8988T (cell line): ENCODE measurements around the gene SVOPL.

Experiments
- DNase-seq: peaks from one replicate; pipeline ENCODE4 v3.0.0; 2011

Gene SVOPL

DNA sequence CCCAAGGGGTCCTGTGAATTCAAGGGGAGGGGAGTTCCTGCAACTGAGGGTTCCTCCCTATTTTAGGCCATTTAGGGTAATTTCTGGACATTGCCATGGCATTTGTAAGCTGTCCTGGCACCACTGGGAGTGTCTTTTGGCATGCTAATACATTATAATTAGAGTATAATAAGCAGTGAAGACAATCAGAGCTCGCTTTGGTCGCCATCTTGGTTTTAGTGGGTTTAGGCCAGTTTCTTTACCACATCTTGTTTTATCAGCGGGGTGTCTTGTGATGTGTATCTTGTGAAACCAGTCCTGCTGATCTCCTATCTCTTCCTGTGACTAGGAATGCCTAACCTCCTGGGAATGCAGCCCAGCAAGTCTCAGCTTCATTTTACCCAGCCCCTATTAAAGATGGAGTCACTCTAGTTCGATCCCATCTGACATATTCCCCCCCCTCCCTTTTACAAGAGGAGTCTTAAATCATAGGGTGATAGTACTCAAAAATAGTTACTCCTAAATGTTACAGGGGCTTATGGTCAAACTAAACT, 43.2 kb downstream of the SVOPL start:
- no peak for DNase-seq

DNA sequence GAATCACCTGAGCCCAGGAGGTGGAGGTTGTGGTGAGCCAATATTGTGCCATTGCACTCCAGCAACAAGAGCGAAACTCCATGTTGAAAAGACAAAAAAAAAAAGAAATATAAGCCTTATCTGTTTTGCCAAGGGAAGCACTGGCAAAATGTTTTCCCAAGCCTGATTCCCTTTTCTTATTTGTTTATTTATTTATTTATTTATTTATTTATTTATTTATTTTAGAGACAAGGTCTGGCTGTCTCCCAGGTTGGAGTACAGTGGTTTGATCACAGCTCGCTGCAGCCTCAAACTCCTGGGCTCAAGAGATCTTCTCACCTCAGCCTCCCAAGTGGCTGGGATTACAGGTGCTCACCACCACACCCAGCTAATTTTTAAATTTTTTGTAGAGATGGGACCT, 44.2 kb downstream of the SVOPL start:
- no peak for DNase-seq

DNA sequence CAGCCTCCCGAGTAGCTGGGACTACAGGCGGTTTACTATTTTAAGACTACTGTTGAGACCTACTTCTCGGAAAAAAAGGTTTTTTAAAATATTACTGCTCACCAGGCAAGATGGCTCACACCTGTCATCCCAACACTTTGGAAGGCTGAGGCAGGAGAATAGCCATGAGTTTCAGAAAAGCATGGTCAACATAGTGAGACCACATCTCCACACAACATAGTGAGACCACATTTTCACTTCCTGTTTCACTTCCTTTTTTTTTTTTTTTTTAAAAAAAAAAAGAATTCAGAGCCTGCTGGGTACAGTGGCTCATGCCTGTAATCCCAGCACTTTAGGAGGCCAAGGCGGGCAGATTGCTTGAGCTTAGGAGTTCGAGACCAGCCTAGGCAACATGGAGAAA, 46.5 kb downstream of the SVOPL start:
- no peak for DNase-seq

- DNase-seq: no peak
Measured at GRCh38 chr7:138649506-138649905, 51.7 kb downstream of the SVOPL start.

GRCh38 chr7:138645284-138645683, 55.9 kb downstream of the SVOPL start:
- DNase-seq: no peak

DNA sequence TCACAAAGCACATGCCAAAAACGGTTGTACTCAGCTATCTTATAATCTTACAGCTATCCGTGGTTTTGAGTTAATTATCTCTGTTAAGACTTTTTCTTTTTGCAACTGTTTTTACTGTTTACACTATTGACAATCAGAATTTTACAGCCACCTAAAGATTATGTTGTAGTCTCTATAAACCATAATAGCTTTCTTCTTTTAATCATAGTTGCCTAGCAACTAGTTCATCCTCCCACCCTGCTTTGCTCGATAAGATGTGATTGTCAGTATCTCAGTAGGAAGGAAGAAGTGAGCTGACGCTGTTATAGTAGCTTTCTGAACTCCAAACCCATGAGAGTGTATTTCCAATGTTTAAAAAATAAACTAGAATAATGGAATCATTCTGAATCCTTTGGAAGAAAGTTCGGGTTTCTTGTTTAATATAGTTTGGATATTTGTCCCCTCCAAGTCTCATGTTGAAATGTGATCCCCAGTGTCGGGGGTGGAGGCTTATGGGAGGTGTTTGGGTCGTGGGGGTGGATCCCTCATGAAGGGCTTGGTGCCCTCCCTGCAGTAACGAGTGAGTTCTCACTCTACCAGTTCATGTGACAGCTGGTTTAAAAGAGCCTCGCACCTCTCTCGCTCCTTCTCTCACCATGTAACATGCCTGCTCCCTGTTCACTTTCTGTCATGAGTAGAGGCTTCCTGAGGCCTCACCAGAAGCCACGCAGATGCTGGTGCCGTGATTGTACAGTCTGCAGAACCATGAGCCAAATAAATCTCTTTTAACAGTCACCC, 68.1 kb downstream of the SVOPL start:
- no peak for DNase-seq

DNA sequence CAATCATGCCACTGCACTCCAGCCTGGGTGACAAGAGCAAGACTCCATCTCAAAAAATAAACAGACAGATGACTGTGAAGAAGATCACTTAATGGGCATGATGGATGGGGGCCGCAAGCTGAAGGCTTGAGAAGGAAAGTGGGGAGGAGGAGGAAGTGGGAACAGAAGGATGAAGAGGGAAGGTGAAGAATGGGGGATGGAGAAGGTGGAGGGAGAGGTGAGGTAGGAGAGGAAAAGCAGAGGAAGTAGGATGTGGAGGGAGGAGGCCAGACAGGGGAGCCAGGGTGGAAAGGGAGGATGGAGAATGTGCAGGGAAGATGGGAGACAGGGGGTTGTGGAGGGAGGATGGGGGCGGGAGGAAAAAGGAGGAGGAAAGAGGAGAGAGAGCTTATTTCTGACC, 68.8 kb downstream of the SVOPL start:
- no peak for DNase-seq

DNA sequence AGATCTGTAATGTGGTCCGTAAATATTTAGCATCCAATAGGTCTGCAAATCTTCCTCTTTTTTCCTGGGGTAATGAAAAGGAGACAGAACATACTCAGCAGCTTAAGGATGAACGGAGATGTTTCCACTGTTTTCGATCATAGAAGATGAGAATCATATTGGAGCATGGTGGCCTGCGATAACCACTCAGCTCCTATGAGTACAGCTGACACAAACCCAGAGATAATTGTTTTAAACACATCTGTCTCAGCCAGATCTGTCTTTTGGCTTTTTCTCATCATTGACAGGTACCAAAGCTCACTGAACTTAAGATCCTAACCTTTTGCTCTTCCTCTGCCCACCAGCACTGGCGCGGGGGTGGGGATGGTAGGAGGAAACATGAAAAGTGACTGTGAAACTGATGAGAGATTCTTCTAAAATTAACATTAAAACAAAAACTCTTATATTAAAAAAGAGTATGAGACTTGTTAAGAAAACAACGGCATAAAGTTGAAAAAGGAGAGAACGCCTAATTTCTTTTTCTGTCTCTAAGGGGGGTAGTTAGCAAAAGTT, 71.0 kb downstream of the SVOPL start:
- no peak for DNase-seq

DNA sequence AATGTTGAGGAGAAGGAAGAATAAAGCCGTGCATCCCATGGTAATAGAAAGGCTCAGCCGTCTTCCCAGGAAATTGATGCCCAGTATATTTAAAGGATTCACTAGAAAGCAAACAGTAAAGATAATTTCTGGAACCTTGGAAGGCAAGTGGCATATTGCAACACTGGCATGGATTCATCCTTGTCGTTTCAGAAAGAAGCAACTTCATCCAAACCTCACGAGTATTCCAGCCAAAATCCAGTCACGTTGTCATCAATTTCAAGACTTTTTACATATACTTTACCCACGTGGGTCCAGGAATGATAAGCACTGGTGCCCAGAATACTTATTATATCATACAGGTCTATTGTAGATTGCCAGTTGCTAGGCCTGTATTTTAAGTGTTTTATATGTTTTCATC, 73.8 kb downstream of the SVOPL start:
- no peak for DNase-seq

- DNase-seq: no peak
Measured at GRCh38 chr7:138626846-138627245, 74.3 kb downstream of the SVOPL start.

DNA sequence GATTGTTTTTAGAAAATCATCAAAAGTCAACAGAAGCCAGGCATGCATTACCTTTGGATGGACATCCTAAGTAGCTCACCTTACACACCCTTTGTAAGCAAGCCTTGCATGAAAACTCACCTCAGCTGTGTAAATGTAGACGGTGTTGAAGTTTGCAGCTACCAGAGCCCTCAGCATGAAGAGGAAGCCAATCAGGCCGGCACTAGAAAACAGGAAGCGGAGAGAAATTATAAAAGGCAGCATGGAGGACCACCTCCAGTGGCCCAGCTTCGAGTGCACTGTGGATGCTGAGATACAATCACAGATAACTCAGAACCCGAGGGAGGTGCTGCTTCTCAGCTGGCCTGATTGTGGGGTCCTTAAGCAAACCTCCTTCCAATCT, 75.3 kb downstream of the SVOPL start:
- DNase-seq: no peak

DNA sequence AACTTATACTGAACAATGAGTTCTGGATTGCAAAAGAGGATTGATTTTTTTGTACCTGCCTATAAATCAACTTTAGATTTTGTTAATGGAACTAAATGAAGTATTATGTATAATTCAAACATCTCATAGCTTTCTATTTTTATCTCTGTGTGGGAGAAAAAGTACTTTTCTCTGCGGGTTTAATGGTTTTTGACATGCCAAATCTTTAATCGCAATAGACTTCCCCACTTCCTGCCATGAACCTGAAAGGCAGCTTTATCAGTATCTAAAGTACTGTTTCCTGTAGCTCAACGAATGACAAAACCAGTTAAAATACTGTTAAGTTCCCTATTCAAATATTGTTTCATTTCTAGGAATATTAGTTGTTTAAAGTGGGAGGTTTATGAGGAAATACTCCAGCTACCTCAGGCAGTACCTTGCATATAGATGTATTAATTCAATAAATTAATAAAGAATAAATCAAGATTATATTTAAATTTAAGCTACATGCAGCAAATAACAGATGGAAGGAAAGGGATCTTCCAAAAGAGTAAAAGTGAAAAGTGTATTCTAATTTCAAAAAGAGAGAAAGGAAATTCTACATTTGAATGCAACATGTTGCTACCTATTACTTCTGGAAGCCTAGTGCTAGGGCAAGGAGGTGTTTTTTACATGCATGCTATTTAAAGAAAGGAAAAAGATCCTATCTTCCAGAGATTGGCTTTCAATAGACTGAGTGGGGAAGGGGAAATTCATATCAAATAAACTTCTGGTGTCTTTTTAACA, 75.9 kb downstream of the SVOPL start:
- DNase-seq: no peak

GRCh38 chr7:138622841-138623240, 78.3 kb downstream of the SVOPL start:
- DNase-seq: no peak

GRCh38 chr7:138618933-138619332, 82.2 kb downstream of the SVOPL start:
- no peak for DNase-seq

GRCh38 chr7:138618506-138618905, 82.7 kb downstream of the SVOPL start:
- no peak for DNase-seq

- DNase-seq: no peak
Measured at GRCh38 chr7:138616085-138616484, 85.1 kb downstream of the SVOPL start.

DNA sequence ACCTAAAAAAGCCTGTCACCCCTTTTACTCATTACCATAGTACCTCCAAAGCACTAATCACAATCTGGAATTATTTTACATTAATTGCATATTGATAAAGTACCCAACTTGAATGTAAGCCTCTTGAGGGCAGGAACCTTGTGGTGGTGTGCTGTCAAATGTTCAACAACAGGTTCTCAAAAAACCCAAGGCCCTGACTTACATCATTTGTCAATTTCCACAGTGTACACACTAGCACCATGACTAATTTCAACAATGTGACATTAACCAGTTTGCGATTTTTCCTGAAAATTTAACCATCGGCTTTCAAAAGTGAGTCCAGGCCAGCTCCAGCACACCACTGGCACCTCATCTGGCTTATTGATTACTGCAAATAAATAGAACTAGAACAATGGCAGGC, 87.5 kb downstream of the SVOPL start:
- no peak for DNase-seq

DNA sequence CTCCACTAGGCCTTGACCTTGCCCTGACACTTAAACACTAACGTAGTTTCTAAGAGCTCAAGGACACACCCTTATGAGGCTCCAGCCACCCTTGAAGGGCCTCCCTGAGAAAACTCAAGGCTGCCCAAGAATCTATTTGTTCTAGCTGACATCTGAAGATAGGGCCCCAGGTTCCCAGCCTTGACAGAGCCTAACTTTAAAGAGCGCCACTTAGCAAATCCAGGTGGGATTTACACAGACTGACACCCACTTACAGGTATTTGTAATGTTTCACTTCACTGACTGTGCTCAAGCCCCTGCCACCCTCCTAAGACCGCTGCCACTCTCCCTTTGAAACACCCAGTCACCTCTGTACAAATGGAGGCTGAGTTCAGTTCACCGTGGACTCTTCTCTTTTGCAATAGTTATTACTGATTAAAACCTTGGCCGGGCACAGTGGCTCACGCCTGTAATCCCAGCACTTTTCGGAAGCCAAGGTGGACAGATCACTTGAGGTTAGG, 90.4 kb downstream of the SVOPL start:
- no peak for DNase-seq

GRCh38 chr7:138608275-138608674, 92.9 kb downstream of the SVOPL start:
- no peak for DNase-seq

DNA sequence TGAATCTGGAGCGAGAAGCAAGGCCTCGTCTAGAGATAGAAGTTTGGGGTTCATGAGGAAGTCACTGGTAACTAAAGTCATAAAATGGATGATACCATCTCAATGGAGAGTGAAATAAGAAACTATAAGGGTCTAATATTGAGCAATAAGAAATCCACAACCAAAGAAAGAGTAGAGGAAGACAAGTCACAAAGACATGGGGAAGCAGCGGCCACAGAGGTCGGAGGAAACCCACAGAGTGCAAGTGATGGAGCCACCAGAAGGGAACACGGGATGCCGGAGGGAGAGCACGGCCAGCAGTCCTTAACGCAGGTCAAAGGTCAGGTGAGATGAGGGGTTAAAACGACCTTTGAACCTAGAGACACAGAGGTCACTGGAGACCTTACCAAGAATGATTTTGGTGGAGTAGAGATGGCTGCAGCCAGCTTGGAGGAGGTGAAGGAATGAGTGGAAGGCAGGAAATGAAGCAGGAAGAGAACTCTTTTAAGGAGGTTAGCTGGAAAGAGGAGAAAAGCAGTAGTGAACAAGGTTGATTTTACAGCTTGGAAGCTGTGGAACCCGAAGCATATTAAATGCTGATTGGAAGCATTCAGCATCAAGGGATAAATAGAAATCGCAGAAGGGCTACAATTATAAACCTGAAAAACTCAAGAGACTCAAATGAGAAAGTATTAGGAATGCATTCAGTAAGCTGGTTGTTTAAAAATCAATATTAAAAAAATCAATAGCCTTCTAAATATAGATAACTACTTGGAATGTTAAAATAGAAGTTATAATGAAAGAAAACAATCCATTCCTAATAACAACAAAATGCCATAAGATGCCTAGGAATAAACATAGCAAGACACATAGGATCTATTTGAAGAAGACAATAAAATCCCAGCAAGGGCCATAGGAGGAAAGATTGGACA, 93.7 kb downstream of the SVOPL start:
- no peak for DNase-seq

DNA sequence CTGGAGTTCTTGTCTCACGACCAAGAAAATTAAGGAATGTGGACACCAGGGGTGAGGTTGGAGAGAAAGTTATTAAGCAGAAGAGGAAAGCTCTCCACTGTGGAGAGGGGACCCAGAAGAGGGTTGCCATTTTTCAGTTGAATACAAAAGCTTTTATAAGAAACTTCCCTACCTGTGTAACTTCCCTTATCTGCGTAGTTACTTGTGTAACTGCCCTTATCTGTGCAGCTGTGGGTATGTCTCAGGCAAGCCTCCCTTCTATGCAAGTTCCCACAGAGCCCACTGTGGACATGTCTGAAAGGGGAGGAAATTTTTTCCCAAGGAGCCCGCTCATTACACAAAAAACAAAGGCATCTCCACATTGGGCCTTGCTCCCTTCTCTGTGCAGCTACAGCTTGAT, 94.9 kb downstream of the SVOPL start:
- no peak for DNase-seq

DNA sequence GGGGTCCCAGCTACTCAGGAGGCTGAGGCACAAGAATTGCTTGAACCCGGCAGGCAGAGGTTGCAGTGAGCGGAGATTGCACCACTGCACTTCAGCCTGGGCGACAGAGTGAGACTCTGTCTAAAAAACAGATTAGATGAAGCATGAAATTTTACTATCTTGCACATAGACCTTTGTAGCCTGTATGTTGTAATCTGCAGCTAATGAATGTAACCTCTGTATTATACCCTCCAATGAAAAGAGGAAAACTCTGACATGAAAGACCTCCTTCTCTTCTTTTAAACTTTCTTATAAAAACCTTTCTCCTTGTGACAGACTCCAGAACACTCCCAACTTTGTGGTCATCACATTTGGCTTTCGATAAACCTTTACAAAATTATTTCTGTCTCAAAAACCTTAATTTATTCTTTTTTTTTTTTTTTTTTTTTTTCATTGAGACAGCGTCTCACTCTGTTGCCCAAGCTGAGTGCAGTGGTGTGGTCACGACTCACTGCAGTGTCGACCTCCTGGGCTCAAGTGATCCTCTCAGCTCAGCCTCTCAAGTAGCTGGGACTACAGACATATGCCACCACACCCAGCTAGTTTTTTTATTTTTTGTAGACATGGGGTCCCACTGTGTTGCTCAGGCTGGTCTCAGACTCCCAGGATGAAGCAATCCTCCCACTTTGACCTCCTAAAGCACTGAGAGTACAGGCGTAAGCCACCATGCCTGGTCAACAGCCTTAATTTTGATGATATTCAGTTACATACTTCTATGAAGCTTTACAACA, 97.4 kb downstream of the SVOPL start:
- no peak for DNase-seq
